ENCODE data around the gene TRABD2B.

The TRABD2B gene

GRCh38 chr1:48026275-48026674, 29.1 kb upstream of the TRABD2B start:
- DNase-seq: no peak
- H3K4me2 ChIP-seq (ENCODE audit: insufficient read depth, low read length): no peak overlapping the region
- TF ChIP-seq CTCF (IDR thresholded peaks at IDR 0.05; ENCODE audit: borderline replicate concordance, extremely low read depth, low read length, poor library complexity, severe bottlenecking) (no peak), EZH2 (IDR thresholded peaks at IDR 0.05; ENCODE audit: borderline replicate concordance, low read depth, low read length, severe bottlenecking) (no peak)

GRCh38 chr1:48025076-48025475, 27.9 kb upstream of the TRABD2B start:
- Histone ChIP-seq H3K4me2 (ENCODE audit: insufficient read depth, low read length) (no peak overlapping the region), H3K4me3 (ENCODE audit: low read depth in 1 of 2, low read length in 2 of 2) (no peak overlapping the region), H3K27ac (ENCODE audit: low read length) (no peak overlapping the region), H3K79me2 (ENCODE audit: insufficient read depth, low read length) (no peaks in the 10 kb centered on the region), H3K9me3 (ENCODE audit: insufficient read depth, low read length, severe bottlenecking) (no peaks in the 10 kb centered on the region), H4K20me1 (ENCODE audit: insufficient read depth, low read length) (no peaks in the 10 kb centered on the region), H3K9ac (ENCODE audit: low read depth, low read length) (no peak overlapping the region), H3K27me3 (ENCODE audit: insufficient read depth, low read length, poor library complexity) (peaks cover 3% of the 10 kb centered on the region), H3K4me1 (ENCODE audit: insufficient read depth, low read length) (no peaks in the 10 kb centered on the region), H2AFZ (ENCODE audit: low read depth, low read length) (no peak overlapping the region), H3K36me3 (ENCODE audit: insufficient read depth, low read length) (no peaks in the 10 kb centered on the region)
- no peak for TF ChIP-seq CTCF (IDR thresholded peaks at IDR 0.05; ENCODE audit: borderline replicate concordance, extremely low read depth, low read length, poor library complexity, severe bottlenecking)
- no peak for TF ChIP-seq EZH2 (IDR thresholded peaks at IDR 0.05; ENCODE audit: borderline replicate concordance, low read depth, low read length, severe bottlenecking)
- DNase-seq (no peak), ATAC-seq (ENCODE audit: insufficient read depth, low read depth) (no peak)

More at GRCh38 chr1:48026275-48026674, 29.1 kb upstream of the TRABD2B start:
- H3K27me3 ChIP-seq (ENCODE audit: insufficient read depth, low read length, poor library complexity): peaks cover 3% of the 10 kb centered on the region
- no peaks in the 10 kb centered on the region for H3K79me2 ChIP-seq (ENCODE audit: insufficient read depth, low read length)
- H2AFZ ChIP-seq (ENCODE audit: low read depth, low read length): no peak overlapping the region
- no peak overlapping the region for H3K9ac ChIP-seq (ENCODE audit: low read depth, low read length)
- H3K27ac ChIP-seq (ENCODE audit: low read length): no peak overlapping the region
- H3K9me3 ChIP-seq (ENCODE audit: insufficient read depth, low read length, severe bottlenecking): no peaks in the 10 kb centered on the region
- H4K20me1 ChIP-seq (ENCODE audit: insufficient read depth, low read length): no peaks in the 10 kb centered on the region
- H3K4me3 ChIP-seq (ENCODE audit: low read depth in 1 of 2, low read length in 2 of 2): no peak overlapping the region
- H3K4me1 ChIP-seq (ENCODE audit: insufficient read depth, low read length): no peaks in the 10 kb centered on the region
- ATAC-seq (ENCODE audit: insufficient read depth, low read depth): no peak
- H3K36me3 ChIP-seq (ENCODE audit: insufficient read depth, low read length): no peaks in the 10 kb centered on the region

DNA sequence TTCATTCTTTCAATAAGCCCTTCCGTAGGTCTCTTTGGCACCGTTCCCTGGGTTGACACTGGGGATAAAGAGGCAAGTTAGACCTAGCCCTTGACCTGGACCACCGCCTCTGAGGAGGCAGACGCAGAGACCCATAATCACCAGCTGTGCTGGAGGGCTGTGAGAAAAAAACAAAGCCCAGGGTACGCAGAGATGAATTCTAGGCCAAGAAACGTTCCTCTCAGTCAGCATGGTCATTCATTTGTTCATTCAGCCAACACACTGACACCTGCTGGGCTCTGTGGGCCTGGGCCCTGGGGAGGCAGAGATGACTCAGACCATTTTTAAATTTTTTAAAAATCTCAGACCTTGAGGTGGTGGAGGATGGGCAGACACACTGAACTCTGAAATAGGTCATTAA, 26.3 kb upstream of the TRABD2B start:
- ATAC-seq (ENCODE audit: insufficient read depth, low read depth): no peak

More for the DNA sequence above, 26.3 kb upstream of the TRABD2B start:
- H3K27ac ChIP-seq (ENCODE audit: low read length): no peak overlapping the region
- no peaks in the 10 kb centered on the region for H3K79me2 ChIP-seq (ENCODE audit: insufficient read depth, low read length)
- no peak overlapping the region for H2AFZ ChIP-seq (ENCODE audit: low read depth, low read length)
- H3K27me3 ChIP-seq (ENCODE audit: insufficient read depth, low read length, poor library complexity): peaks cover 3% of the 10 kb centered on the region
- no peaks in the 10 kb centered on the region for H3K36me3 ChIP-seq (ENCODE audit: insufficient read depth, low read length)
- no peak overlapping the region for H3K4me3 ChIP-seq (ENCODE audit: low read depth in 1 of 2, low read length in 2 of 2)
- no peaks in the 10 kb centered on the region for H3K4me1 ChIP-seq (ENCODE audit: insufficient read depth, low read length)
- no peaks in the 10 kb centered on the region for H4K20me1 ChIP-seq (ENCODE audit: insufficient read depth, low read length)
- no peak overlapping the region for H3K9ac ChIP-seq (ENCODE audit: low read depth, low read length)
- TF ChIP-seq CTCF (IDR thresholded peaks at IDR 0.05; ENCODE audit: borderline replicate concordance, extremely low read depth, low read length, poor library complexity, severe bottlenecking) (no peak), EZH2 (IDR thresholded peaks at IDR 0.05; ENCODE audit: borderline replicate concordance, low read depth, low read length, severe bottlenecking) (no peak)
- no peak overlapping the region for H3K4me2 ChIP-seq (ENCODE audit: insufficient read depth, low read length)
- H3K9me3 ChIP-seq (ENCODE audit: insufficient read depth, low read length, severe bottlenecking): no peaks in the 10 kb centered on the region
- DNase-seq: no peak

Measured in DND-41 (cell line).